Embryonic facial prominence (tissue), 1 donor: ENCODE results near the gene ITGA5.

ENCODE experiments used
- DNase-seq: peaks from one replicate; pipeline ENCODE4 v3.0.0-alpha.2; 2016; ENCODE audit errors: extremely low spot score

ITGA5 gene

GRCh38 chr12:54352891-54353874 is 65.9 kb downstream of the ITGA5 start:
- DNase-seq, result peak; percentile 75

- peak; percentile 80 for DNase-seq
Observed at GRCh38 chr12:54352022-54352531, 67.0 kb downstream of the ITGA5 start.

- no peak for DNase-seq
Observed at GRCh38 chr12:54351341-54351740, 67.7 kb downstream of the ITGA5 start.

GRCh38 chr12:54350743-54351142 is 68.3 kb downstream of the ITGA5 start:
- DNase-seq, result no peak

- no peak for DNase-seq
Observed at GRCh38 chr12:54349679-54350078, 69.4 kb downstream of the ITGA5 start.

GRCh38 chr12:54349036-54349435 is 70.0 kb downstream of the ITGA5 start:
- no peak for DNase-seq
